AG09309 (cell line): Measurements from ENCODE around the gene MED9.

Source experiments
- DNase-seq: peaks from one replicate; pipeline ENCODE4 v3.0.0-alpha.2; 2010; ENCODE audit warnings: low read depth
- H3K4me3 ChIP-seq: 2 replicates; pipeline ENCODE4 v1.5.1; 2011; ENCODE audit warnings: mild to moderate bottlenecking, low read depth, low read length, moderate library complexity; ENCODE audit not compliant: control insufficient read depth
- TF ChIP-seq, protein P1 (sequence below): IDR thresholded peaks from 2 replicates; pipeline ENCODE4 v1.5.1; 2011; ENCODE audit warnings: mild to moderate bottlenecking, low read depth, low read length, inconsistent platforms; ENCODE audit not compliant: insufficient read depth, control insufficient read depth; ENCODE audit errors: missing control alignments

Gene MED9

GRCh38 chr17:17493249-17493985 lies 16.6 kb downstream of the MED9 start:
- H3K4me3 ChIP-seq = no peak overlapping the region
- TF ChIP-seq, protein P1, sequence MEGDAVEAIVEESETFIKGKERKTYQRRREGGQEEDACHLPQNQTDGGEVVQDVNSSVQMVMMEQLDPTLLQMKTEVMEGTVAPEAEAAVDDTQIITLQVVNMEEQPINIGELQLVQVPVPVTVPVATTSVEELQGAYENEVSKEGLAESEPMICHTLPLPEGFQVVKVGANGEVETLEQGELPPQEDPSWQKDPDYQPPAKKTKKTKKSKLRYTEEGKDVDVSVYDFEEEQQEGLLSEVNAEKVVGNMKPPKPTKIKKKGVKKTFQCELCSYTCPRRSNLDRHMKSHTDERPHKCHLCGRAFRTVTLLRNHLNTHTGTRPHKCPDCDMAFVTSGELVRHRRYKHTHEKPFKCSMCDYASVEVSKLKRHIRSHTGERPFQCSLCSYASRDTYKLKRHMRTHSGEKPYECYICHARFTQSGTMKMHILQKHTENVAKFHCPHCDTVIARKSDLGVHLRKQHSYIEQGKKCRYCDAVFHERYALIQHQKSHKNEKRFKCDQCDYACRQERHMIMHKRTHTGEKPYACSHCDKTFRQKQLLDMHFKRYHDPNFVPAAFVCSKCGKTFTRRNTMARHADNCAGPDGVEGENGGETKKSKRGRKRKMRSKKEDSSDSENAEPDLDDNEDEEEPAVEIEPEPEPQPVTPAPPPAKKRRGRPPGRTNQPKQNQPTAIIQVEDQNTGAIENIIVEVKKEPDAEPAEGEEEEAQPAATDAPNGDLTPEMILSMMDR = no peak
- DNase-seq = no peak

GRCh38 chr17:17493986-17494466 lies 17.2 kb downstream of the MED9 start:
- TF ChIP-seq, protein P1 = no peak
- DNase-seq = no peak
- H3K4me3 ChIP-seq = no peak overlapping the region

DNA sequence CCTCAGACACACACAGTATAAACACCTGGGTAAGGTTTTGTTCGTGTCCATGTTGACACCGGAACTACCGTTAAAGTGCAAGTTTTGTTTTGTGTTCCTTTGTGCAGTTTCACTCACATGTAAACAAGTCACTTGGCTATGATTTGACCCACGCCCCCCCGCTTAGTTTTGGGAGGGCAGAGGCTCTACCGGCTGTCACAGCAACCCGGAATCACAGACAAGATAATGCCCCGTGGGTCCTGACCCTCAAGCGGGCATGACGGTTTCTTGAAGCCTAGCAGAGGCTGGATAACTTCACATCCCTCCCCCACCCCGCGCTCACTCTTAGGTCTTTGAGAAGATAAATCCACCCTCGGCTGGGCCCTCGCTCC lies 17.7 kb downstream of the MED9 start:
- H3K4me3 ChIP-seq = peak overlapping the region; percentile 23
- DNase-seq = no peak

DNA sequence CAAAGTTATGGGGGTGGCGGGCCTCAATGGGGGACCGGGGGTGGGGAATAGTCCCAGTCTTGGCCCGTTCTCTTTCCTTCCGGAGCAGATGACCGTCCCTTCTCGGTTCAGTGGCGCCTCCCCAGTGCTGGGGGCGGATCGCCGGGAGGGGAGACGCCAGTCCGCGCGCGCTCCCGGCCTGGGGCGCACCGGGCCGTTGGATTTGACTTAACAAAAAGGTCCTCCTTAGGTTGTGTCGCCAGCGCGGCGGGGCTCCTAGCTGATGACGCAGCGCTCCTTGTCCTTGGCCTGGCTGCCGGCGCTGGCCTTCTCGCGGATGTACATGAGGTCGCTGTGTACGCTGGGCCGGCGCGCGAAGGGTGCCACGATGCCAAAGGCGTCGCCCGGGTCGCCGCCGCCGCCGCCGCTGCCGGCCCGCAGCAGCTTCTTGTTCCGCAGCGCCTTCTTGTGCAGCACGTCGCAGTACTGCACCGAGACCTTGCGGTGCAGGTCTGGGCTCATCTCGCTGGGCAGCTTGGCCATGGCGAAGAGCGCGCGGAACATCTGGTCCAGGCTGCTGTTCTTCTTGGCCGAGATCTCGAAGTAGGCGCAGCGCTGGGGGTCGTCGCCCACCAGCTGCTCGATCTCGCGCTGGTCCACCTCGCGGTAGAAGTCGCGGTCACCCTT lies 18.2 kb downstream of the MED9 start:
- peak overlapping the region; percentile 23 for H3K4me3 ChIP-seq
- TF ChIP-seq, protein P1 = no peak
- DNase-seq = no peak

More for the DNA sequence above, 17.7 kb downstream of the MED9 start:
- TF ChIP-seq, protein P1 = no peak

GRCh38 chr17:17495536-17496188 lies 18.9 kb downstream of the MED9 start:
- peak overlapping the region; percentile 47 for H3K4me3 ChIP-seq
- TF ChIP-seq, protein P1 = no peak
- DNase-seq = no peak

- peak within 1 kb of the TSS; percentile 58 for H3K4me3 ChIP-seq
- DNase-seq = peak; percentile 38
- TF ChIP-seq, protein P1 = peak; percentile 47
Measured at GRCh38 chr17:17496189-17497064, 19.6 kb downstream of the MED9 start, which contains the start of gene RASD1. Gene RASD1, minus strand, starts transcription at chr17:17496395. Its CDS starts 214 bp downstream, at chr17:17496181.
